Activated CD4-positive, alpha-beta T cell treated with anti-CD3 and anti-CD28 coated beads, Interleukin-2, amount 10 ng/mL, durations not matched to agents 7 days and 5 days (primary cell): ENCODE measurements around the gene GLG1. TPM values are rescaled to one million over a fixed set of nuclear protein-coding genes. Genes with fewer than 3 reads are reported as not detected.

Experiments used
- CTCF ChIA-PET: fragments of 350-600 bp; sonication (Branson Sonifier 250); formaldehyde crosslinking; loops from one replicate; lab custom pipeline; 2021; ENCODE audit warnings: antibody characterized with exemption; lab: Charles Lee
- POLR2A ChIA-PET: fragments of 350-600 bp; sonication (Branson Sonifier 250); formaldehyde crosslinking; loops from one replicate; lab custom pipeline; 2021; ENCODE audit warnings: antibody characterized with exemption; lab: Charles Lee
- DNase-seq: peaks from one replicate; pipeline ENCODE4 v3.0.0-alpha.2; 2020
- H3K27ac Mint-ChIP-seq: one replicate; pipeline ENCODE4 v1.8.0; 2021; ENCODE audit warnings: mild to moderate bottlenecking, moderate library complexity, mixed read lengths
- H3K27me3 Mint-ChIP-seq: one replicate; pipeline ENCODE4 v1.8.0; 2021; ENCODE audit warnings: mixed read lengths
- H3K36me3 Mint-ChIP-seq: one replicate; pipeline ENCODE4 v1.8.0; 2021; ENCODE audit warnings: low read depth, mixed read lengths
- H3K4me1 Mint-ChIP-seq: one replicate; pipeline ENCODE4 v1.8.0; 2021; ENCODE audit warnings: mixed read lengths
- H3K4me3 Mint-ChIP-seq: one replicate; pipeline ENCODE4 v1.8.0; 2021; ENCODE audit warnings: mild to moderate bottlenecking, moderate library complexity, mixed read lengths
- H3K9me3 Mint-ChIP-seq: one replicate; pipeline ENCODE4 v1.8.0; 2021; ENCODE audit warnings: mixed read lengths
- total RNA-seq, 2 experiments: library from RNA; stranded (reverse); gene quantifications; one replicate each; pipeline ENCODE4 v1.2.3, GENCODE V29; 2021

GLG1 gene
- total RNA-seq, 2 experiments from 2014 or later: 151 to 157 TPM

DNA sequence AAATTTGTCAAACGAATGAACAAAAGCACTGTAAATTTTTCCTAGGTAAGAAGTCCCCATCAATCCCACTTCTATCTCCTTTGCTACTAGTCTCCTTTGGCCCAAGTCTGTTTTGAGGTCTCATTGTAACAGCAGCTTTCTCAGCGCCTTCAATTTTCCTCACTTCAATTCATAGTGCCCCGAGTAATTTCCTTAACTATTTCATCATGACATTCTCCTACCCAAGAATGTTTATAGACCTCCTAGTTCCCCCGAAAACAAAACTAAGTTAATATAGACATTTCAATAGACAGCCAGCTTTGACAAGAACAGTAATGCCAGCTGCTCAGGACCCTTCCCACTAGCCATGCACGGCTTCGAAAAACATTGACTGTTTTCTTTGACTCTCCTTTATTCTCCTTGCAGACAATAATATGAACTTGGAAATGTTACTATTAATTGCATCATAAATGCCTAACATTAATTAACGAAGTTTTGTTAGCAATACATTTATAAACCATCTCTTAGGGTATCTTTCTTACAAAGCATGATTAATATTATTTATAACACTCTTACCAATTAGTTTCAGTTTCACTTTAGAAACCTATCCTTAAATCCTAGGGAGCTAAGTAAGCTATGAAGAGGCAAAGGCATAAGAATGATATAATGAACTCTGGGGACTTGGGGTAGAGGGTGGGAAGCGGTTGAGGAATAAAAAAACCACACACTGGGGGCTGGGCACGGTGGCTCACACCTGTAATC is 22.8 kb downstream of the GLG1 start:
- peaks cover 52% of the 10 kb centered on the region for H3K4me1 Mint-ChIP-seq
- no peak overlapping the region for H3K27ac Mint-ChIP-seq
- DNase-seq: no peak
- H3K9me3 Mint-ChIP-seq: no peaks in the 10 kb centered on the region
- peaks cover 39% of the 10 kb centered on the region for H3K36me3 Mint-ChIP-seq
- ChIA-PET CTCF (interaction anchor here (0.6 to 1.7 kb wide), 4 partner anchors 9 to 225 kb away, joined by 3 to 5 read pairs (median 4); no protein-coding TSS in a partner anchor), POLR2A (no interaction called here)
- no peaks in the 10 kb centered on the region for H3K27me3 Mint-ChIP-seq
- no peak overlapping the region for H3K4me3 Mint-ChIP-seq

DNA sequence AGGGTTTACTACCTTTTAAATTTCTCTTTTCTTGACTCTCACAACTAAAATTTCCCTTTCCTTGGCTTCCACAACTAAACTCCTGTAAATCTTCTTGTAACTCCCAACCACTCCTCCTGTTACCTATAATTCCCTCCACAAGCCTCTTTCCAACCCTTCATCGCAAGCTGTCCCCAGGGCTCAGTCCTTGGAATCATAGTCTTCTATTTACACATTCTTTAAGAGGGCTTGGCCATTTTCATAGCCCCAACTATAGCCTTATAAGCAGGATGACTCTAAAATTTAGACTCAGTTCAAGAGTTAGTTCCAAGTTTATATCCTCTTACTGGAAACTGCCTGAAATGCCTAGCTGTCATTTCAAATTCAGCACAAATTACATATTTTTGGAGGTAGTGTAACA is 23.9 kb downstream of the GLG1 start:
- Mint-ChIP-seq H3K4me3 (no peak overlapping the region), H3K4me1 (peaks cover 59% of the 10 kb centered on the region), H3K27ac (peak overlapping the region; percentile 62), H3K9me3 (no peaks in the 10 kb centered on the region), H3K36me3 (peaks cover 40% of the 10 kb centered on the region), H3K27me3 (no peaks in the 10 kb centered on the region)
- ChIA-PET CTCF (interaction anchor here (1.2 kb wide), 1 partner anchor 10 kb away, joined by 5 read pairs; no protein-coding TSS in a partner anchor), POLR2A (interaction anchor here (0.6 to 1.0 kb wide), 2 partner anchors 11 to 18 kb away, joined by 3 read pairs; no protein-coding TSS in a partner anchor)
- DNase-seq: no peak

DNA sequence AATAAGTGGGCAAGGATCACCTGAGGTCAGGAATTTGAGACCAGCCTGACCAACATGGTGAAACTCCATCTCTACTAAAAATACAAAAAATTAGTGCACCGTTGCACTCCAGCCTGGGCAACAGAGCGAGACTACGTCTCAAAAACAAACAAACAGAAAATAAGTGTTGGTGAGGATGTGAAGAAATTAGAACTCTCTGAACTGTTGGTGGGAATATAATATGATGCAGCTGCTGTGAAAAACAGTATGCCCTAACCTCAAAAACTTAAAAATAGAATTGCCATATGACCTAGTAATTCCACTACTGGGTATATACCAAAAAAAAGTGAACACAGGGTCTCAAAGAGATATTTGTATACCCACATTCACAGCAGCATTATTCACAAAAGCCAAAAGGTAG is 26.1 kb downstream of the GLG1 start:
- peaks cover 31% of the 10 kb centered on the region for H3K36me3 Mint-ChIP-seq
- DNase-seq: no peak
- no peaks in the 10 kb centered on the region for H3K9me3 Mint-ChIP-seq
- ChIA-PET POLR2A (no interaction called here), CTCF (no interaction called here)
- peak overlapping the region; percentile 54 for H3K27ac Mint-ChIP-seq
- H3K4me3 Mint-ChIP-seq: no peak overlapping the region
- H3K4me1 Mint-ChIP-seq: peaks cover 55% of the 10 kb centered on the region
- no peaks in the 10 kb centered on the region for H3K27me3 Mint-ChIP-seq

DNA sequence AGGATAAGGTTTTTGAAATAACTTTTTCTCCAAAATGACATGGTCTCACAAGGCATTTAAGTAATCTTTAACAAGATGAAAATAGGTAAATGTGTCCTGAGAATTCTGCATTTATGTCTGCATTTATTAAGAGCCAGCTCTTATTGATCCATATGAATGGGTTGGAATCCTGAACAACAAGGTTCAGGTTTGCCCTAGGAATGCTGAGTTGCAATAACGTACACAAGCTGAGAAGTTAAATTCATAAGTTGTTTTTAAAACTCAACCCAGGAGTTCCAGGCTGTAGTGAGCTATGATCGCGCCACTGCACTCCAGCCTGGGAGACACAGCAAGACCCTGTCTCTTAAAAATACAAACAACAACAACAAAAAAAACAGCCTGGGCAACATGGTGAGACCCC is 28.1 kb downstream of the GLG1 start:
- H3K36me3 Mint-ChIP-seq: peaks cover 27% of the 10 kb centered on the region
- no peaks in the 10 kb centered on the region for H3K9me3 Mint-ChIP-seq
- POLR2A ChIA-PET: interaction anchor here (1.1 kb wide), 1 partner anchor 28 kb away, joined by 3 read pairs; the partner anchor contains the start of gene GLG1
- CTCF ChIA-PET: interaction anchor here (0.8 to 1.7 kb wide), 7 partner anchors 8 to 38 kb away, joined by 3 to 7 read pairs (median 3); partner anchors contain the start of gene GLG1
- no peak overlapping the region for H3K4me3 Mint-ChIP-seq
- H3K27me3 Mint-ChIP-seq: no peaks in the 10 kb centered on the region
- DNase-seq: no peak
- H3K27ac Mint-ChIP-seq: no peak overlapping the region
- peaks cover 54% of the 10 kb centered on the region for H3K4me1 Mint-ChIP-seq

DNA sequence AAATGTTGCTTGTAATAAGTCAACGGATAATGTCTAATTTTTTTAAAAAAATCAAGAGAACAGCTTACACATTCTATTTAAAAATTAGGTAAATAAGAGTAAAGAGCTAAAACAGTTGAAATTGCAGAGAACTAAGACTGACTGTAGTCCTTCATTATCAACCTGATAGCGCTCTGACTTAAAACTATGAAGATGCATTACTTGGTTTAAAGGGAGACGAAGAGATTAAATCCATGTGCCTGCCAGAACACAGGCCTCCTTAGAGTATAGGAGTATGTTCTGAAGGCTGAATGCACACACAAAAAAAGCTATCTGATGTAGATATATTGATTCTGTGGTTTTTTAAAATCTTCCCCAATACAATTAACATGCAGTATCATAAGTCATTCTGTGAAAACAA is 28.5 kb downstream of the GLG1 start:
- ChIA-PET POLR2A (interaction anchor here (1.1 kb wide), 1 partner anchor 28 kb away, joined by 3 read pairs; the partner anchor contains the start of gene GLG1), CTCF (interaction anchor here (0.8 to 1.7 kb wide), 6 partner anchors 9 to 39 kb away, joined by 3 to 7 read pairs (median 4); partner anchors contain the start of gene GLG1)
- peak overlapping the region; percentile 71 for H3K27ac Mint-ChIP-seq
- peaks cover 26% of the 10 kb centered on the region for H3K36me3 Mint-ChIP-seq
- no peak overlapping the region for H3K4me3 Mint-ChIP-seq
- H3K9me3 Mint-ChIP-seq: no peaks in the 10 kb centered on the region
- H3K27me3 Mint-ChIP-seq: no peaks in the 10 kb centered on the region
- no peak for DNase-seq
- H3K4me1 Mint-ChIP-seq: peaks cover 49% of the 10 kb centered on the region

DNA sequence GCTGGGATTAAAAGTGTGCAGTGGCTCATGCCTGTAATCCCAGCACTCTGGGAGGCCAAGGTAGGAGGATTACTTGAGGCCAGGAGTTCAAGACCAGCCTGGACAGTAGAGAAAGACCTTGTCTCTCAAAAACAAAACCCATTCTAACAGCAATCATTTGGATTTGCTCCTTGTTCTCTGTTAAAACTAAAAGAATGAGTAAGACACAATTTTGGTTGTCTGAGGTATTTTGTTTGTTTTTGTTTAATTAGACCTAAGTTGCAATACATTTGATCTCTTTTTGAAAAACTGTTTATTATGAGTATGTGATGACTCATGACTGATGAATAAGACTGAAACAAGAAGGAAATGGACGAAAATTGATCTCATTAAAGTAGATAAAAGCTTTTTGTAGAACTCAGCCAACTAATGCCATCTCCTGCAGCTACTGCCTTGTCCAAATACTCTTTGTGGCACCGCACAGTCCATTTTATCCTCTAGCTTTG is 29.0 kb downstream of the GLG1 start:
- ChIA-PET CTCF (interaction anchor here (0.7 to 1.7 kb wide), 6 partner anchors 9 to 487 kb away, joined by 3 to 7 read pairs (median 4); partner anchors contain the start of gene GLG1), POLR2A (interaction anchor here (0.7 kb wide), 2 partner anchors 17 to 80 kb away, joined by 3 to 4 read pairs; no protein-coding TSS in a partner anchor)
- Mint-ChIP-seq H3K4me3 (no peak overlapping the region), H3K4me1 (peaks cover 49% of the 10 kb centered on the region), H3K27ac (peak overlapping the region; percentile 71), H3K27me3 (no peaks in the 10 kb centered on the region), H3K9me3 (no peaks in the 10 kb centered on the region), H3K36me3 (peaks cover 24% of the 10 kb centered on the region)
- DNase-seq: no peak

DNA sequence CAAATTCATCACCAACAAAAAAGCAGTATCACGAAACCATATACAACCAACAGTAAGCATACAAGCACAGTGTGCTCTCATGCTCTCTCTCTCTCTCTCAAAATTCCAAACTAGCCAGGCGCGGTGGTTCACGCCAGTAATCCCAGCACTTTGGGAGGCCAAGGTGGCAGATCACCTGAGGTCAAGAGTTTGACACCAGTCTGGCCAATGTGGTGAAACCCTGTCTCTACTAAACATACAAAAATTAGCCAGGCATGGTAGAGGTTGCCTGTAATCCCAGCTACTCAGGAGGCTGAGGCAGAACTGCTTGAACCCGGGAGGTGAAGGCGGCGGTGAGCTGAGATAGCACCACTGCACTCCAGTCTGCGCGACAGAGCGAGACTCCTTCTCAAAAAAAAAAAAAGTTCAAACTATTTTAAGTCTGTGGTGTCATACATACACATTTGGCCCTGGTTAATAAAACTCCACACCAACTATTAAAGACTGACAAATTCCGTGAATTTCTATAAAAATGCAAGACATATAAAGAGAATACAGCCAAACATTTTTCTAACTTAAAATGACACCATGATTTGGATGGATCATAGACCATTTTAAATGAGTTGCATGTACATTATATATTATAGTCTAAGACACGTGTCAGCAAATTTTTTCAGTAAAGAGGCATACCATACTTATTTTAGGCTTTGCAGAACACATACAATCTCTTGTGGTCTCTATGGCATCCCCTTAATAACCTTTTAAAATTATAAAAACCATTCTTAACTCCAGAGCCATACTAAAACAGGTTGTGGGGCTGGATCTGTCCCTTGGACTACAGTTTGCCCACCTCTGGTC is 30.9 kb downstream of the GLG1 start:
- Mint-ChIP-seq H3K27me3 (no peaks in the 10 kb centered on the region), H3K4me1 (peaks cover 47% of the 10 kb centered on the region)
- POLR2A ChIA-PET: no interaction called here

DNA sequence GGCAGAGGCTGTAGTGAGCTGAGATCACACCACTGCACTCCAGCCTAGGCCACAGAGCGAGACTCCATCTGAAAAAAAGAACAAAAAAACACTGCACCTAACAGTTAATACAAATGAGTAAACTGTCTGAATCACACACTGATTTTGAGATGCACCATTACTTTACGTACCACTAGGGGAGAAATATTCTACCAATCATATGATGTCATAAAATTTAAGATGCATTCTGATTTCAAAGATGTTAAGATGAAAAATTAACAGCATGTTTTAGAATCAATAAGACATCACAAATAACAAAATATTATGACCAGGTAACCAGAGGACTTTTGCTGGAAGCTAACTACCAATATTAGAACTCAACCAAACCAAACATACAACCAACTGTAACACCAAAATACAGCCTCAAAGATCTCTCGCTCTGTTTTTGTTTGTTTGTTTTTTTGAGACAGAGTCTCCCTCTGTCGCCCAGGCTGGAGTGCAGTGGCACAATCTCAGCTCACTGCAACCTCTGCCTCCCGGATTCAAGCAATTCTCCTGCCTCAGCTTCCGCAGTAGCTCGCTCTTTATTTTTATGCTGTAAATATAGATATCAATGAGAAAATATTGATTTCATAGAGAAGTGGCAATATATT is 31.6 kb downstream of the GLG1 start:
- H3K4me3 Mint-ChIP-seq: no peak overlapping the region
- ChIA-PET POLR2A (no interaction called here), CTCF (interaction anchor here (0.9 kb wide), 1 partner anchor 13 kb away, joined by 3 read pairs; no protein-coding TSS in a partner anchor)
- peaks cover 46% of the 10 kb centered on the region for H3K4me1 Mint-ChIP-seq
- no peak for DNase-seq
- H3K9me3 Mint-ChIP-seq: no peaks in the 10 kb centered on the region
- H3K27me3 Mint-ChIP-seq: no peaks in the 10 kb centered on the region
- H3K36me3 Mint-ChIP-seq: peaks cover 21% of the 10 kb centered on the region
- H3K27ac Mint-ChIP-seq: no peak overlapping the region

More for the DNA sequence above, 30.9 kb downstream of the GLG1 start:
- Mint-ChIP-seq H3K4me3 (no peak overlapping the region), H3K27ac (no peak overlapping the region), H3K36me3 (peaks cover 25% of the 10 kb centered on the region), H3K9me3 (no peaks in the 10 kb centered on the region)
- CTCF ChIA-PET: interaction anchor here (0.6 to 0.9 kb wide), 3 partner anchors 14 to 126 kb away, joined by 3 read pairs; no protein-coding TSS in a partner anchor
- DNase-seq: no peak

DNA sequence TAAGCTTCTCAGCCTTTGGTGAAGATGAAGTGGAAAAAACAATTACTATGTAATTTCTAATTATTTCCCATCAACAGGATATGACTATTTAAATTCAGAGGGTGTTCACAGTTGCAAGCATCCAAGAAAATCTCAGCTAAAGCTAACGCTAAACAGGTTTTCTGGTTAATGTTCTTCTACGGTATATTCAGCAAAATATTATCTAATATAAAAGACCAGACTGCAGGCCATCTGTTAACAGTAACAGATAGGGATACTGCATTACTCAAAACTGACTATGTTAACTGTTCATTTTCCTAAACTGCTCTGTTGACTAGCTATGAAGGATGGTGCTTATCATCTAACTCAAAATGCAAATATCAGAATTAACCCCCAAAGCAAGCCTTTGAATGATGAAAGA is 32.8 kb downstream of the GLG1 start:
- no peak overlapping the region for H3K27ac Mint-ChIP-seq
- H3K4me3 Mint-ChIP-seq: no peak overlapping the region
- no peaks in the 10 kb centered on the region for H3K27me3 Mint-ChIP-seq
- no peak for DNase-seq
- no peaks in the 10 kb centered on the region for H3K9me3 Mint-ChIP-seq
- POLR2A ChIA-PET: no interaction called here
- peaks cover 21% of the 10 kb centered on the region for H3K36me3 Mint-ChIP-seq
- CTCF ChIA-PET: interaction anchor here (0.6 kb wide), 1 partner anchor 15 kb away, joined by 3 read pairs; no protein-coding TSS in a partner anchor
- peaks cover 49% of the 10 kb centered on the region for H3K4me1 Mint-ChIP-seq

DNA sequence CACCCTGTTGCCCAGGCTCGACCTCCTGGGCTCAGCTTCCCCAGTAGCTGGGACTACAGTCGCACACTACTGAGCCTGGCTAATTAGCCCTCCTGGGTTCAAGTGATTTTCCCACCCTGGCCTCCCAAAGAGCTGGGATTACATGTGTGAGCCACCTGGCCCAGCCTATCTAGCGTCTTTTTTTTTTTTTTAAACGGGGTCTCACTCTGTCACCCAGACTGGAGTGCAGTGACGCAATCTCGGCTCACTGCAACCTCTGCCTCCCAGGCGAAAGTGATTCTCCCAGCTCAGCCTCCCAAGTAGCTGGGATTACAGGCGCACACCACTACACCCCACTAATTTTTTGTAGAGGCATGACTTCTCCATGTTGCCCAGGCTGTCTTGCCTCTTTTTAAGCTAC is 33.3 kb downstream of the GLG1 start:
- H3K27ac Mint-ChIP-seq: no peak overlapping the region
- H3K4me3 Mint-ChIP-seq: no peak overlapping the region
- no peaks in the 10 kb centered on the region for H3K9me3 Mint-ChIP-seq
- H3K36me3 Mint-ChIP-seq: peaks cover 18% of the 10 kb centered on the region
- no peaks in the 10 kb centered on the region for H3K27me3 Mint-ChIP-seq
- H3K4me1 Mint-ChIP-seq: peaks cover 49% of the 10 kb centered on the region
- no peak for DNase-seq
- ChIA-PET POLR2A (no interaction called here), CTCF (interaction anchor here (0.6 kb wide), 1 partner anchor 15 kb away, joined by 3 read pairs; no protein-coding TSS in a partner anchor)

DNA sequence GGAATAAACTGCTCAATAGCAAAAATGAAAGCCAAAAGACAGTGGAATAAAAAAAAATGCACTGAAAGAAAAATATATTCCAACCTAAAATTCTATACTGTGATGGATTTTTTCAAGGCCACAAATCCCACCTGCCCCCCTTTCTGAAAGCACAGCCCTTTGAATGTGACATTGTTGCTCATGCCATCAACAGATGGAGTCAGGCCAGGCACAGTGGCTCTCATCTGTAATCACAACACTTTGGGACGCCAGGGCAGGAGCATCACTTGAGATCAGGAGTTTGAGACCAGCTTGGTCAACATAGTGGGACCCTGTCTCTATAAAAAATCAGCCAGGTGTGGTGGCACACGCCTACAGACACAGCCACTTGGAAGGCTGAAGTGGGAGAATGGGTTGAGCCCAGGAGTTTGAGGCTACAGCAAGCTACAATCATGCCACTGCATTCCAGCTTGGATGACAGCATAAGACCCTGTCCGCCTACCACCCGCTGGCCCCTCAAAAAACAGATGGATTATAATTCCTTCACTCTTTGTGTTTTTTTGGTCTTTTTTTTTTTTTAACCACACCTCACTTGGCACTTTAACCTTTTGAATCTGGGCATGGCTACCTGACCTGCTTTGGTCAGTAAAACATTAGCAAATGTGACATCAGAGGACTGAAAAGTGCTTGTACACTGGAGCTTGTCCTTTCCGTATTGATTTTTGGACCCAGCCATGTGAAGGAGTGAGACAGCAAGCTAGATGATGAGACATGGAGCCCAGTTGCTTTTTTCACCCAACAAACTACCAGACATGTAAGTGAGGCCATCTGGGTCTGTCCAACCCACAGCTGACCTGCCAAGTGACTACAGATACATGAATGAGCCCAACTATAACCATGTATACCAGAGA is 36.3 kb downstream of the GLG1 start:
- ChIA-PET CTCF (interaction anchor here (0.6 kb wide), 2 partner anchors 17 to 30 kb away, joined by 3 read pairs; no protein-coding TSS in a partner anchor), POLR2A (no interaction called here)
- no peak for DNase-seq
- Mint-ChIP-seq H3K9me3 (no peaks in the 10 kb centered on the region), H3K4me1 (peaks cover 58% of the 10 kb centered on the region), H3K4me3 (no peak overlapping the region), H3K36me3 (peaks cover 23% of the 10 kb centered on the region), H3K27me3 (no peaks in the 10 kb centered on the region), H3K27ac (no peak overlapping the region)
